IMR-90 (cell line): ENCODE data around the gene LENG1. TPM values are rescaled to one million over a fixed set of nuclear protein-coding genes. Genes with fewer than 3 reads are reported as not detected.

Experiments
- ATAC-seq: fragments of 200-7000 bp; cut with Tn5 transposase; 2 replicates; pipeline ENCODE4 v1.9.1; 2020; ENCODE audit warnings: low read depth, mild to moderate bottlenecking, moderate library complexity
- BruUV-seq: library from RNA; stranded (reverse); fragments of 400-500 nt; replicated peaks from 2 replicates; lab custom pipeline; 2021; lab: Mats Ljungman, UMichigan
- CTCF ChIA-PET: fragments of 300-600 bp; formaldehyde crosslinking; extraction: SDS; loops from one replicate; lab custom pipeline; 2021; ENCODE audit warnings: antibody characterized with exemption; lab: Yijun Ruan, JAX
- POLR2A ChIA-PET: fragments of 300-600 bp; sonication (Branson Sonifier 250); formaldehyde crosslinking; loops from one replicate; lab custom pipeline; 2022; ENCODE audit warnings: antibody characterized with exemption; ENCODE audit not compliant: unreplicated experiment; lab: Charles Lee
- DNase-seq: peaks from one replicate; pipeline ENCODE4 v3.0.0; 2013
- H2AFZ ChIP-seq: replicated peaks from 2 replicates; pipeline ENCODE3; 2013; ENCODE audit warnings: low read length, mild to moderate bottlenecking; ENCODE audit not compliant: poor library complexity
- H2AK5ac ChIP-seq: 2 replicates; pipeline ENCODE4 v1.6.1; 2013; ENCODE audit warnings: low read depth, low read length, inconsistent platforms
- H2AK9ac ChIP-seq: replicated peaks from 2 replicates; pipeline ENCODE3; 2013; ENCODE audit warnings: mild to moderate bottlenecking, low read depth, low read length, moderate library complexity; ENCODE audit not compliant: poor library complexity
- H2BK120ac ChIP-seq: 2 replicates; pipeline ENCODE4 v1.6.1; 2013; ENCODE audit warnings: low read depth, low read length, inconsistent platforms
- H2BK15ac ChIP-seq: 3 replicates; pipeline ENCODE4 v1.6.1; 2013; ENCODE audit warnings: low read depth, low read length, inconsistent platforms
- H2BK20ac ChIP-seq: 2 replicates; pipeline ENCODE4 v1.6.1; 2013; ENCODE audit warnings: low read depth, mild to moderate bottlenecking, inconsistent platforms, low read length, moderate library complexity
- H2BK5ac ChIP-seq: 2 replicates; pipeline ENCODE4 v1.6.1; 2013; ENCODE audit warnings: mild to moderate bottlenecking, low read depth, low read length, inconsistent platforms; ENCODE audit not compliant: poor library complexity, severe bottlenecking
- H3K14ac ChIP-seq: replicated peaks from 2 replicates; pipeline ENCODE4 v1.6.1; 2013; ENCODE audit warnings: low read depth, low read length, inconsistent platforms
- H3K18ac ChIP-seq: 2 replicates; pipeline ENCODE4 v1.6.1; 2013; ENCODE audit warnings: low read depth, low read length, control low read depth
- H3K23ac ChIP-seq: 2 replicates; pipeline ENCODE4 v1.6.1; 2013; ENCODE audit warnings: low read depth, low read length, inconsistent platforms
- H3K27ac ChIP-seq: 2 replicates; pipeline ENCODE4 v1.5.1; 2013; ENCODE audit warnings: mild to moderate bottlenecking, control low read depth, low read length; ENCODE audit not compliant: insufficient read depth
- H3K27me3 ChIP-seq: 2 replicates; pipeline ENCODE4 v1.6.1; 2013; ENCODE audit warnings: low read length; ENCODE audit not compliant: control insufficient read depth, insufficient read depth
- H3K36me3 ChIP-seq: 2 replicates; pipeline ENCODE4 v1.6.1; 2013; ENCODE audit warnings: low read length, mixed read lengths; ENCODE audit not compliant: control insufficient read depth, insufficient read depth
- H3K4ac ChIP-seq: 2 replicates; pipeline ENCODE4 v1.6.1; 2013; ENCODE audit warnings: low read depth, low read length, inconsistent platforms
- H3K4me1 ChIP-seq: 2 replicates; pipeline ENCODE4 v1.6.1; 2013; ENCODE audit warnings: low read length, mixed read lengths; ENCODE audit not compliant: control insufficient read depth, insufficient read depth
- H3K4me2 ChIP-seq: 2 replicates; pipeline ENCODE4 v1.6.1; 2013; ENCODE audit warnings: low read depth, mild to moderate bottlenecking, control low read depth, low read length, moderate library complexity
- H3K4me3 ChIP-seq: 2 replicates; pipeline ENCODE4 v1.5.1; 2013; ENCODE audit warnings: low read depth, mild to moderate bottlenecking, control low read depth, low read length, moderate library complexity; ENCODE audit not compliant: insufficient read depth
- H3K56ac ChIP-seq: 2 replicates; pipeline ENCODE4 v1.6.1; 2013; ENCODE audit warnings: low read length, inconsistent platforms; ENCODE audit not compliant: insufficient read depth; ENCODE audit errors: extremely low read depth
- H3K79me1 ChIP-seq, 2 experiments: 2 replicates each; pipeline ENCODE4 v1.6.1; 2013; ENCODE audit warnings: low read length in 2 of 2, inconsistent platforms in 1 of 2, low read depth in 1 of 2
- H3K9ac ChIP-seq: 2 replicates; pipeline ENCODE4 v1.6.1; 2013; ENCODE audit warnings: low read depth, low read length, control low read depth
- H3K9me1 ChIP-seq: 2 replicates; pipeline ENCODE4 v1.6.1; 2013; ENCODE audit warnings: low read length, inconsistent platforms; ENCODE audit not compliant: insufficient read depth
- H3K9me3 ChIP-seq: 2 replicates; pipeline ENCODE4 v1.6.1; 2013; ENCODE audit warnings: low read length; ENCODE audit not compliant: control insufficient read depth, insufficient read depth
- H4K20me1 ChIP-seq: 2 replicates; pipeline ENCODE4 v1.6.1; 2013; ENCODE audit warnings: low read length, inconsistent platforms; ENCODE audit not compliant: insufficient read depth
- H4K5ac ChIP-seq: 2 replicates; pipeline ENCODE4 v1.6.1; 2013; ENCODE audit warnings: mild to moderate bottlenecking, low read depth, low read length, control low read depth
- H4K8ac ChIP-seq, 2 experiments: 2 replicates each; pipeline ENCODE4 v1.6.1; 2013; ENCODE audit warnings: low read depth in 2 of 2, low read length in 2 of 2, control low read depth in 1 of 2, inconsistent platforms in 1 of 2
- H4K91ac ChIP-seq: 2 replicates; pipeline ENCODE4 v1.6.1; 2013; ENCODE audit warnings: low read depth, low read length, inconsistent platforms; ENCODE audit not compliant: insufficient read depth
- BHLHE40 ChIP-seq: fragments of 150-350 bp; IDR thresholded peaks from 2 replicates; pipeline ENCODE4 v1.6.1; 2016; ENCODE audit warnings: mild to moderate bottlenecking, low read depth, low read length
- ELK1 ChIP-seq: fragments of 150-350 bp; IDR thresholded peaks from 2 replicates; pipeline ENCODE4 v1.6.1; 2016; ENCODE audit warnings: low read depth, mild to moderate bottlenecking, low read length, moderate library complexity, borderline replicate concordance
- MAZ ChIP-seq: IDR thresholded peaks from 2 replicates; pipeline ENCODE4 v1.6.1; 2012; ENCODE audit warnings: low read depth, mild to moderate bottlenecking, low read length, improper control_type of control experiment, moderate library complexity, borderline replicate concordance
- NFE2L2 ChIP-seq: fragments of 150-350 bp; IDR thresholded peaks from 2 replicates; pipeline ENCODE4 v1.6.1; 2016; ENCODE audit warnings: low read depth, mild to moderate bottlenecking, low read length
- POLR2A ChIP-seq: IDR thresholded peaks from 2 replicates; pipeline ENCODE4 v1.6.1; 2012; ENCODE audit warnings: mild to moderate bottlenecking, low read depth, low read length
- RAD21 ChIP-seq: IDR thresholded peaks from 2 replicates; pipeline ENCODE4 v1.6.1; 2012; ENCODE audit warnings: low read length, improper control_type of control experiment
- WGBS, 2 experiments: methylation state at CpG; one replicate each; pipeline versions ENCODE4 v1.1.5 to v1.1.7; 2013; ENCODE audit warnings: missing lambda C conversion rate in 2 of 2; ENCODE audit not compliant: insufficient read length in 1 of 2; ENCODE audit errors: extremely low coverage in 2 of 2; 5-methylcytosine and 5-hydroxymethylcytosine counted together
- dilution Hi-C: fragments of 300-500 bp; cut with HindIII; formaldehyde crosslinking; loops from one replicate; pipeline ENCODE4 v1.14.3; 2018; ENCODE audit warnings: low sequenced_read_pairs; ENCODE audit not compliant: unreplicated experiment
- in situ Hi-C: fragments of 300-500 bp; cut with MboI; formaldehyde crosslinking; loops from 3 replicates; pipeline ENCODE4 v1.14.3; 2019; ENCODE audit warnings: low sequenced_read_pairs, inconsistent platforms, mixed read lengths
- intact Hi-C: fragments of 100-400 bp; cut with micrococcal nuclease; formaldehyde crosslinking; loops from 2 replicates; pipeline ENCODE4 v1.10.0; 2022
- polyA plus RNA-seq, 3 experiments: library from polyadenylated mRNA; depleted of rRNA; stranded (reverse); fragments of >200 nt; gene quantifications; 2 replicates each; pipeline ENCODE4 v1.2.3, GENCODE V29; 2012; ENCODE audit warnings: low replicate concordance in 1 of 3
- total RNA-seq: library from RNA; depleted of rRNA; stranded (reverse); fragments of >200 nt; gene quantifications from 2 replicates; pipeline ENCODE4 v1.2.3, GENCODE V29; 2012

The LENG1 gene
- total and polyA plus RNA-seq, 2 of the 4 experiments (the other 2 are of a cell fraction), result 2.7 to 5.3 TPM

- H3K4me1 ChIP-seq, result peaks cover 35% of the 10 kb centered on the region
- BruUV-seq, result no TSS peak
- H2AFZ ChIP-seq, result no peak overlapping the region
- dilution Hi-C loops (no loop called here), in situ Hi-C loops (loop anchor here (10.0 kb wide), 1 partner anchor 249 kb away; no protein-coding TSS in a partner anchor), intact Hi-C loops (no loop called here)
- no peak for TF ChIP-seq RAD21
- no peak for TF ChIP-seq BHLHE40
- TF ChIP-seq POLR2A, result no peak
- no peak for TF ChIP-seq NFE2L2
- no peak for TF ChIP-seq ELK1
- TF ChIP-seq MAZ, result no peak
- peaks cover 11 to 87% of the 10 kb centered on the region in 2 experiments for H3K79me1 ChIP-seq
- no peak for ATAC-seq
- ChIA-PET CTCF (no interaction called here), POLR2A (interaction anchor here (1.0 kb wide), 1 partner anchor 23 kb away, joined by 4 read pairs; no protein-coding TSS in a partner anchor)
- H3K27ac ChIP-seq, result no peak overlapping the region
- no peak overlapping the region for H2AK5ac ChIP-seq
- H2BK5ac ChIP-seq, result no peak overlapping the region
- no peak overlapping the region for H3K18ac ChIP-seq
- H4K5ac ChIP-seq, result no peak overlapping the region
- H3K9me1 ChIP-seq, result peaks cover 35% of the 10 kb centered on the region
- no peak overlapping the region for H2BK20ac ChIP-seq
- peak overlapping the region; percentile 1 for H2AK9ac ChIP-seq
- DNase-seq, result no peak
- H3K36me3 ChIP-seq, result peaks cover 61% of the 10 kb centered on the region
- H3K9ac ChIP-seq, result no peak overlapping the region
- H4K20me1 ChIP-seq, result peaks cover 99% of the 10 kb centered on the region
- no peaks in the 10 kb centered on the region for H3K9me3 ChIP-seq
- H3K4me2 ChIP-seq, result no peak overlapping the region
- H4K8ac ChIP-seq, result no peak overlapping the region
- no peaks in the 10 kb centered on the region for H3K27me3 ChIP-seq
- H3K23ac ChIP-seq, result no peak overlapping the region
- H2BK15ac ChIP-seq, result no peak overlapping the region
- no peak overlapping the region for H3K4ac ChIP-seq
- WGBS, 2 experiments, result no CpG with 5 or more reads among the region's 27 CpGs
- H3K56ac ChIP-seq, result no peak overlapping the region
- H4K91ac ChIP-seq, result no peak overlapping the region
- no peak overlapping the region for H3K14ac ChIP-seq
- H2BK120ac ChIP-seq, result no peak overlapping the region
- H3K4me3 ChIP-seq, result no peak overlapping the region
These were observed 46.7 kb upstream of the LENG1 start for GRCh38 chr19:54206030-54206830.
